CD4-positive, alpha-beta T cell treated with Interferon alpha-2 for 1 hour (primary cell): ENCODE measurements around the gene DKK3.

Experiments
- DNase-seq, 2 donors: peaks; one replicate each; pipeline ENCODE4 v3.0.0-alpha.2; 2020 to 2022

Gene DKK3

DNA sequence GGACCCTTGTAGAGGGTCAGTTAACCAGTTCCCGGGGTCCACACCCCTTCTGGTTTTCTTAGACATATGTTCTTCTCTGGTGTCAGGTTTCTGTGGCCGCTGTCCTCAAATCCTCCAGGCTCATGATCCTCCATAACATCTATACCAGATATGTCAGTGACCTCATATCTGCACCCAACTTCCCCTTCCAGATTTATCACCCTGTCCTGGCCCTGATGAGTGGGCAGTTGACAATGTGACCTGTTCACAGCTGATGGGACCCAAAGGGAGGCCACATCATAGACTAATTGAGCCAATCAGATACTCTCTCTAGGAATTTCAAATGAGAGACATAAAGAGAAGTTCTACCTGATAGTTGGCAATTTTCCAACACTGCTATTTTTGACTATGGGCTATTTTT lies 5.1 kb downstream of the DKK3 start:
- DNase-seq = no peak

DNA sequence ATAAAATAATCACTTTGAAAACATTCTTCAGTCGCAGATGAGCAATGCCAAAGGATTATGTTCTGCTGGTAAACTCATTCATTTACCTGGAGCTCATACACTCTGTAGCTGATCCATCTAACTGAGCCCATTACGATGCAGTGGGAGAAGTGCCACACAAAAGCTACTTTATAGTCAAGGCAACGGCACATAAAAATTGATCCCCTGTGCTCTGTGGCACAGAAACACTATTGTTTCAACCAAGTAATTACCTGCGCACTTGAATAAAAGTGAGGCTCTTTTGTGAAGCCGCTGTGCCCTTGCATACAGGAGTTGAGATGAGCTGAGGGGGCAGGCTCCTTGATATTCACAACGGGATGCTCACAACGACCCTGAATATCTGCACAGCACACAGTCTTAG lies 7.2 kb downstream of the DKK3 start:
- DNase-seq = no peak

DNA sequence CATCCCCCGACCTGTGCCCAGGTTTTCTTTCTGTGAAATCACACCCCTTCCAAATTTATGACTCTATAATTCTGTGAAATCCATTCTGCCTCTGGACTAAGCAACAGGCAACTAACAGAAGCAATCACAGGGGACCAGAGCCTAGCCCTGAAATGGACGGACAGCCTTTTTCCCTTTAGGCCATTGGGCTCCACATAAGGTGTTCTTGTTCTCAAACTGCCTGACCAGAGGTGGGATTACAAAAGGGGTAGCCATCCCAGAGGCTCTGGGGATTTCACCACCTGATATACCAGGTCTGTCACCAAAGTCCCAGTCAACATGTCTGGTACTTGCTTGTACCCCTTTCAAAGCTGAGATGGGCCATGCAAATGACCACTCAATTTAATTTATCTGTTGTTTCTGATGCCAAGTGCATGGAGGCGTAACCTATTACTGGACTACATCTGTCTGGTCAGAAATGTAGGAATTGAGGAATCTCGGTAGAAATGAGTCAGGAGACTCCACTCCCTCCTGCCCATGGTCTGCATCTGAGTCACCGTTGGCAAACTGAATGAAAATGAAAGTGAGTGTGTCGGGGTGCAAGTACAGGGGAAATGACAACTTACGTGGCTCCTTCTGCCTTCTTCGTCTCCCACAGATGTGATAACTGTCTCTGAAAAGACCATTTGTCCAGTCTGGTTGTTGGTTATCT lies 10.2 kb downstream of the DKK3 start:
- no peak for DNase-seq

DNA sequence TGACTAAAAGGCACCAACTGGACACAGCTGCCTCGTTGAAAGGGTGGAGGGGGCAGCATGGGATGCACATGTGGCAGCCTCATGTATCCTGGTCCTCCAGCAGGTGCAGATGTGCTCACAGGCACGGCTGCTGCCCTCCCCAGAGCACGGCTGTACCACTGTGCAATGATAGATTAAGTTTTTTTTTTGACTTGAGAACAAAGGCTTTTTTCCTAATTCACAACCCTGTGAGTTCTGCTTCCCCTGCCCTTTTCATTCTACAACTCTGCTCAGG lies 11.4 kb downstream of the DKK3 start:
- no peak for DNase-seq

DNA sequence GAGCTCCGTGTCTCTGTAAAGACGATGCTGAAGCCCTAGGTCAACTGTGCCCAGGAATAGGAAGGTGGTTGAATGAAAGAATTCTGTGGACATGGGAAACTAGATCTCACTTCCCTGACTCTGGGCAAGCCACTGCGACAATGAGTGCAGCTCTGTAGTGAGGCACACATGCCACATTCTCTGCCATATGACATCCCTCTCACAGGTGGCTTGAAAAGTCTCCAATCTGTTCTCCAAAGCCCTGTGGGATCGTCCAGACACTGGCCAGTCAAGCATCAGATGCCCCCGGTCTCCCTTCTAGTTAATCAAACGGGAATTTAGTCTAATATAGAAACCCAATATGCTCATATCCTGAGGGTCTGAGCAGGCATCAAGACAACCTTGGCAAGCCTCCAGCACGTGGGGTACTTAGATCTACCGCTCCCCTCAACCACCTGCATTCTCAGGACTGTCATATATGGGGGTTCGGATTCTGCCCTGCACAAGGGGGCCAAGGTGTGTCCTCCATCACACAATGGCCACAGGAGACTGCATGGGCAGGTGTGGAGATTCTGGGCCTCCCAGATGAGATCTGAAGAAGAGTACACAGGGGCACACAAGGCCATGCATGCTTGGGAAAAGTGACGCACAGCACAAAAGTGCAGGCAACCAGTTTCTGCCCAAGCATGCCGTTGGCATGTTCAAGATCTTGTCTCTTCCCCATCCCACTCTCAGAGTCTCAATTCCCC lies 11.9 kb downstream of the DKK3 start:
- DNase-seq = no peak

DNA sequence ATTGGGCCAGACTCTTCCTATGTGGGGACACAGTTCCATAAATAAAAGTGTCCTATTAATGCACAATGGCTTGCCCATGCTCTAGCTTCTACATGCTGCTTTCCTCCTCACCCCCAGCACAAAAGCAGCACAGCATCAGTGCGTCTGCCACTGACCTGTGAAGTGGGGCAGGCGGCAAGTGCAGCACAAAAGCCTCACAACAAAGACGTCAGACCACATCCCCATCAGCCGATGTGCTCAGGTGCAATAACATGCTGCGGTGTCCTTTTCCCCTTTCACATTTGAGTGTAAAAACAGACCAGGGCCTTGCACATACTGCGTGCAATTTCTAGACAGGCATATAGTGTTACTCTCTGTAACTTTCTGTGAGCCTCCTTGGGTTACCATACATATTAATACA lies 12.8 kb downstream of the DKK3 start:
- DNase-seq = peak in 1 of 2 donors; percentile 35

DNA sequence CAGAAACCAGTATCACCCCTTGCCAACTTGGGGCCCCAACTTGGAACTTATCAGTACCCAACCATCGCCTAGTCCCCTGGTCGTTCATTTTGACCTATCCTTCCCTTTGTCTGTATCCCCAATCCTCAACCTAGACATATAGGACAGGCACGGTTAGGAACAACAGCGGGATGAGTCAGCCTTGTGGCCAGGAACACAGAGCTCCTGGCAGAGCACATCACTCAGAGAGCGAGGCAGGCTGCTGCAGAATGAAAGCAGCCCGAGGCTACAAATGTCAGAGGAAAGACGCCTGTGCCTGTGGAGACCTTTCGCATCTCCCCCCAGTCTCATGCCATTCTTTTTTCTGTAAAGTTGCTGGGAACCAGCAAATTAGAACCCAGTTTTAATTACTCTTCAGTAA lies 14.6 kb downstream of the DKK3 start:
- DNase-seq = no peak

DNA sequence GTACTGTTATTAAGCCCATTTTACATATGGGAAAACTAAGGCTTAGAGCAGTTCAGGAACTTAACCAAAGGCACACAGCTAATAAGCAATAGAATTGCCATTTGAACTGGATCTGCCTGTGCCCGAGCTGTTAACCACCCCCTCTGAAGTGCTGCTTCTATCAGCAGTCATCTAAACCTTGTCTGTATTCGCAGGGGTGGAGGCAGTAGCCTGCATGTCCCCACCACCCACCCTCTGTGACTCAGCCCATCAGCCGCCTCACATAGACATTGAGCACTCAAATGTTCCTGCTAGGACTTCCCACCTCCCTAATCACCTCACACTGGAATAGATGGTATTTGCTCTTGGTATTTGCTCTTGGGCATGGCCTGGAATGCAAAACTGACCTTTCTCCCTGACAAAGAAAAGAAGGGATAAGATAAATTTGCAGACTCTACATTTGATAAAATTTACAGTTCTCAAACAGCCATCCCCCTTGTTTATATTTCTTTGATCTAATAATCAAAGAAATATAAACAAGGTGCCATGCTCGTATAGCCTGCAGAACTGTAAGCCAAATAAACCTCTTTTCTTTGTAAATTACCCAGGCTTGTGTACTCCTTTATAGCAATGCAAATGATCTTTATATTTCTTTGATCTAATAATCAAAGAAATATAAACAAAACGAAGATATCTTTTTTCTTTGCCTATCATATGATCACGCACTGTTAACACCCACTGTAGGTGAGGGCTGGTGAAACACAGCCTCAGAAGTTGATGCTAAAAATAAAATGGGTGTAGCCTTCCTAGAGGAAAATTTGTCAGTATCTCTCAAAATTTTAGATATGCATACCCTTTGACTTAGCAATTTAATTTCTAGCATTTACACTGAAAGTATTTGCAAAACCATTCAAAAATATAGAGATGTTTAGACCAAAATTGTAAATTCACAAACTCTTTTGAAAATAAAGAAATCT lies 15.9 kb downstream of the DKK3 start:
- DNase-seq = no peak

DNA sequence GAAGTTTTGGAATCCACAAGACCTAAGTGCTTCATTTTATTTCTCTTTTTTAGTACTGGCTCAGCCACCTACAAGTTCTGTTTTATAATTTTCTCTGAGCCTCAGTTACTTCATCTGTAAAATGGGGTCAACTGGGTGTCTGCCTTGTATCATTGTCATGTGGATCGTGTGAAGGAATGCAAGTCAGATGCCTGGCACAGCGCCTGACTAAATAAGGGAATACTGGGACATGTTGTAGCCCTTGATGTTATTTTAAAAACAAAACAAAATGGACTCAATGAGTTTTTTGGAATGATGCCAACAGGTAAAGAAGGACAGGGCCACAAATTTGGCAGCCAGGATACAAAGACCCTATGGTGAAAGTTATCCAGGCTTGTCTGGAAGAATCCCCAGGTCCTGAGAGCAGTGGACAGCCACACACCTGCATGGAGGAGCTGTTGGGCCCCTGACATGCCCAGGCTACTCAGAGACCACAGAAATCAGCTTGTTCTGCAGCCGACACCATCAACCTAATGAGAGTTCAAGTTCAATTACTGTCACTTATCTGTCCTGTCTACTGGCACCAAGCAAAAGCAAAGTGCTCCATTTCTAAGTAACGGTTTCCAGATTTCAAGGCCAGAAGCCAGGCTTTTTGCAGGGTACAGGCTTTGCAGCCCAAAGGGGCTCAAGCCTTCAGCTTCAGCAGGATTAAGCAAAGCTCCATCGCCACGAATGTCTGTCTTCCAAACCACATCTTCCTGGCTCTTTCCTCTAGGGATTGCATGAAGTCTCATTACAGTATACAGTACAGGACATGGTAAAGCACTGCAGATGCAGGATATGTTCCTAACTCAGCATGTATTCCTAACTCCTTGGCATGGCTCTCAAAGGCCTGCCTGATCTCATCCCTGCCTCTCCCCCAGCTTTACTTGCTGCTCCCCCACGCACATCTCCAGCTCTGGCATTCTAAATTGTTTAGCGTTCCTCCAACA lies 18.4 kb downstream of the DKK3 start:
- DNase-seq = no peak

DNA sequence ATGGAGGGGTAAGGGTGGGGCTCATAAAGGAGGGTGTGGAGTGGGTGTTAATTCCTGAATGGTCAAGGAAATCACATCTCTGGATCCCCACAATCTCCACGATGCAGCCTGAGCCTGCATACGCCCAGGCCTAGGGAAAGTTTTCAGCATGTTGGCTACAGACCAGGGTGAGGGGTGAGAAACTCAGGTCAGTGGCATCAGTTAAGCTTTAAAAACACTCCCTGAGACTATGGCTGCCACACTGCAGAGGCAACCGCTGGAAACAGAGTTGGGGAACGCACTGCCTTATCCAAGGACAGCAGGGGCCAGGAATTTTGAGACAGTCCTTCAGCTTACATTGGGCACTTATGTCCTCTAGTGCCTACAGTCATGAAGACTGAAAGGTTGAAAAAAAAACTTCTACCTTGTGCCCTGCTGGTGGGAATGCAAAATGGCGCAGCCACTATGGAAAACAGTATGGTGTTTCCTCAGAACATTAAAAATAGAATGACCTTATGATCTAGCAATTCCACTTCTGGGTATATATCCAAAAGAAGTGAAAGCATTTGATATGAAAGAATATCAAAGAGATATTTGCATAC lies 19.7 kb downstream of the DKK3 start:
- no peak for DNase-seq

DNA sequence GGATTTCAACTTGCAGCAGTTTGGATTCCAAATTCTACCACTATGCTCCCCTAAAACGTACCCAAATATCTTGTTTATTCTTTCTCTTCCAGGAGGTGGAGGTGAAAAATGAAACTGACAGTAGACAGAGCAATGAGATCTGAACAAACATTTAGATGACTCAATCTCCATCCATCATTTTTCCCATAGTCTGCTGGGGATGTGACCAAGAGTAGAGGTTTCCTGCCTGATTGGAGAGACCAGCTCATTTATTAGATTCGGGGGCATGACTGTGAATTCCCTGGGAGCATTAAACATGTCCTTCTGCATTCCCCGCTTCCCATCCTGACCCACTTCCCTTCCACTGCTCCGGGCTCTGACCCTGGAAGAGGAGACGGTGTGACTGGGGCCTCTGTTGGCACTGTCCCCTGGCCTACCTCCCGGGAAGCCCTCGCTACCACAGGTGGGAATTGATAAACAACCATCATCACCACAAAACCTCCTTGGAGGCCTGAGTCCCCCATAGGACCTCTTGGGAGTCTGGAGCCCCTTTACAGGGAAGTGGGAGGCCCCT lies 20.3 kb downstream of the DKK3 start:
- no peak for DNase-seq

DNA sequence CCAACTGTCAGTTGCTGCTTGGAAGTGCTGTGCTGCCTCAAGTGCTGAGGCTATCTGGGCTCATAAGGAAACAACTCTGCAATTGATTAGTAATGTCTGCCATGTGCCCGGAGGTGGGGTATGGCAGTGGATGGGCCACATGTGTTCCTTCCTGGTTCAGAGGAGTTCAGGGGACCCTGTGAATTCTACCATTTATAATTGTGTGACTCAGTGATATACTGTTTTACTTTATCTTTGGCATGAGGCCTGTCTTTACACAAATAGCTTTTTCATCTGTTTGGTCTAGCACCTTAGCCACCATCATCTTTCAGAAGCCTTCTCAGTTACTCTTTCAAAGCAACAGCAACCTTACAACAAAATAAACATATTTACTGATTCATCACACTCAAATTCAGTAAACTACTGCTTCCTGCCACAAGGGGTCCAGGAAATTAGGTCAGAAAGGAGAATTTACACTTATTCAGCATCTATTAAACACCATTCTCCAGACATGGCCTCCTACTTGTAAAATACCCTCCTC lies 20.9 kb downstream of the DKK3 start:
- DNase-seq = peak in 1 of 2 donors; percentile 24

DNA sequence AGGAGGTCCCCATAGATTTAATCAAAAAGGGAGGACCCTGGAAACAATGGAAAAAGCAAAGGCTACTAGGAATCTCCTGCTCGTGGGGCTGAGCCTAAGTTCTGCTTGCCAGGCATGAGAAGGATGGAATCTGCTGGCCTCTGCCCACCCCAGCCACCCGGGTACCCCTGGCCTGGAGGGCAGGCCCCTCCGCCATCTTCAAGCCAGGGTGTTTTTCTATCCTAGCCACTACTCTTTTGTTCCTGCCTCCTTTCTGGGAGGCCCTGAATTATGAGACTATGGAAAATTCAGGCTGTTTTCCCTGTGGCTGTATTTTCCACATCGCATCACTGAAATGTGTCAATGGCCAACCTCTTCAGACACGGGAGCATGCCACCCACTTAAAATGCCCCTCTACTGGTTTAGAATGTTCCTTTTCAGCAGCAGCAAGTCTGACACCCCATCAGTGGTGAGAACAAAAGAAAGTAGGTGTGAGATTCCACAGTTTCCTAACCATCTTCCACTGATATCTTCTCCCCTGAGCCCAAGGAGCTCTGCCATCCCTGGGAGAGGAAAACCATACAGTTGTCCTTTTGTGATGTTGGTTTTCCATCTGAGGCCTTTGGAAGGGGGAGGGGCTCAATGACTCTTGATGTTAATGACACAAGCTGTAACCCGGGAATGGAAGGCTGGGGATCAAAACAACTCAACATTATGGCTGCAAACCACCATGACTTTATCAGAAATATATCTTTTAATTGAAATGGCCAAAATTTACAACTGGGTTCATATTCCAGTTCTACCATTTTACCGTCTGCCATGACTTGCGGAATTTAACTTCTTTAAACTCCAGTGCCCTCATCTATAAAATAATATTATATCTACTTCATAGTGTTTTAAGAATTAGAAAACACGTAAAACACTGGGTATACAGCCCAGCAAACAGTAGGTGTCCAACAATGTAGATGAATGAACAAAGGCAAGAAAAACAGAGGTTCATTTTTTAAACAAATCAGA lies 22.2 kb downstream of the DKK3 start:
- no peak for DNase-seq

DNA sequence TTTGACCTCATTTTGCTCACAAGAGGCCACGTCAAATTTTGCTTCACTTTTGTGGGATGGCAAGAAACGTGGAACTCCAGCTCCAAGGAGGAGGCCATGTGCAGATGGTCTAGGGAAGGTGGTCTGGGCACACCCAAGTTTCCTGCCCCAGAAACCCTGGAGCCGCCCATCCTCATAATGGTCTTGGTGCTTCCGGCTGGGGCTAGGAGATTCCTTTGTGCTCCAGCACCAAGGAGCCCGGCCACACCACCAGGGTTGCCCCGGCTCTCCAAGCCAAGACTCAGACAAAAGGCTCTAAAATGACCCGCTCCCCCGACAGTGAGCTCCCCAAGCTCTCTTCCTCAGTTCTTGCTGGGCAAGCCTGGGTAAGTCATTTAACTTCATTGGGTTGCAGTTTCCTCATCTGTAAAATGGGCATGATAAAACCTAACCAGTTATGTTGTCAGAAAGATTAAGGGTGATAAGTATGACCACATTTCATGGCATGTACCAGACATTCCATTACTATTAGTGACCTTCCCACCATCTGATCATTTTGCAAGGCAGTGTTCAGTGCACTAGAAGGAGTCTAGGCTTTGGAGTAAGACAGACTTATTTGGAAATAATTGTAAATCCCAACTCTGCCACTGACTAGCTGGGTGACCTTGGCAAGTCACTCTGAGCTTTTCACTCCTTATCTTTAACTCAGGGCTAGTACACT lies 23.3 kb downstream of the DKK3 start:
- no peak for DNase-seq

DNA sequence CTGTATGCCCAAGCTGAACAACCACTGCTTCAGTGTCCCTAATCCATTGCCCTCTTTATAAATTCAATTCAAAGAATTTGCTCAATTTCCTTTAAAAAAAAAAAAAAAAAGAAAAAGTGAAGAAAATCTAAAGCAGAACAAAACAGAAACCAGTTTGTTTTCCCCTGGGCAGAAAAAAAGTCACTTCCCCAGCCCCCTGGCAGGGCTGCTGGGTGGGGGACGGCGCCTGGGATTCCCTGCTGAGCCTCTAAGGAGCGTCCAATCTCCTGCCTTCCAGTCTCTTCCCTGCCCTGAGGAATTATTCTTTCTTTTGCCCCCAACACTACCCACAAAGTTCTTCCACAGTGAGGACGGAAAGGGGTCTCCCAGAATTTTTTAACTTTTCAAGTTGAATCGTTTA lies 23.9 kb downstream of the DKK3 start:
- no peak for DNase-seq

DNA sequence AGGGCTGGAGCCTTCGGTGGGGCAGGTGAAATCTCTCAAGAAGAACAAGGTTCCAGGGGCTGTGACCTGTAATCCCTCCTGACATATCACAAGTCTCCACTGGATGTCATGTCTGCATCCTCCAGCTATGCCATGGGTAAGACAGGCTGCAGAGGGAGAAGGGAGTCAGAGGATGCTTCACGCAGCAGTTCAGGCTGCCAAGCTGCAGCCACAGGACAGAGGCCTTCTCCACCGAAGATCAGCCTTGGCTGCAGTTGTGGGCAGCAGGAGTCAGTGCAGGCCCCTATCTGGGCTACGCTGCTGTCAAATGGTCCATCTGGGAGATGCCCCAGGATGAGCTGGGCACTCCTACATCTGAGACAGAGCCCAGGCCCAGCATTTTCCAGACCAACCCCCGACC lies 25.0 kb downstream of the DKK3 start:
- no peak for DNase-seq

DNA sequence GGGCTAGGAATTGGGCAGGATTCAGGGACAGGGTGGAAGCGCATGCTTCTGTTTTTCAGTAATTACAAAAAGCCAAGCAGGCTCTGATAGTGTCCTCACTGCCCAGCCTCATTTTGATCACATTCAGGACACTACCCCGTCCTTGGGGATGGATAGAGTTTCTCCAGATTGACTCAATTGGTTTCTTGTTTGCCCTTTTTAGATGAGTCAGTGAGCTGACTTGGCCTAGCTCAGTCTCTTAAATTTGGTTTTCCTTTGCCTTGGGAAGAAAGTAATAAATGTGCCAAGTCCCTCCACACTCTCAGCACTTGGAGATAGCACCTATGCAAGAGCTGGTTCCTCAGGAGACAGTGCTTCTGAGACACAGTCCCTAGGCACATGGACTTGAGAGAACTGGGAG lies 25.5 kb downstream of the DKK3 start:
- no peak for DNase-seq

DNA sequence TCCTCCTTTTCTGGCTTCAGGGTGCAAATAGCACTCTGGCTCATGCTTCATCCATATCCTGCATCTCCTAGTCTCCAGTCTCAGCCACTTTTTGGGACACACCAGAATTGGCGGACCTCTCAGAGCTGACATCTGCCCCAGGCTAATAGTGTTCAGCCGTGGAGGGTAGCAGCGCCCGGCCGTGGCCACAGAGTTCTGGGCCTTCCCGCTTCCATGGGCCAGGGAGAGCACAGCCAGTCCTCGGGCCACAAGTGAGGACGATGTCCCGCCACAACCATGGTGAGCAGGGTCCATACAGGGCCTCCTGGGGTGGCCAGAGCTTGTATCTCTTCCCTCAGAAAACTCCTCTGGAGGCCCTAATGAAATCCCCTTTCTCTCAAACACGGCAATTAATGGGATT lies 26.0 kb downstream of the DKK3 start:
- no peak for DNase-seq

DNA sequence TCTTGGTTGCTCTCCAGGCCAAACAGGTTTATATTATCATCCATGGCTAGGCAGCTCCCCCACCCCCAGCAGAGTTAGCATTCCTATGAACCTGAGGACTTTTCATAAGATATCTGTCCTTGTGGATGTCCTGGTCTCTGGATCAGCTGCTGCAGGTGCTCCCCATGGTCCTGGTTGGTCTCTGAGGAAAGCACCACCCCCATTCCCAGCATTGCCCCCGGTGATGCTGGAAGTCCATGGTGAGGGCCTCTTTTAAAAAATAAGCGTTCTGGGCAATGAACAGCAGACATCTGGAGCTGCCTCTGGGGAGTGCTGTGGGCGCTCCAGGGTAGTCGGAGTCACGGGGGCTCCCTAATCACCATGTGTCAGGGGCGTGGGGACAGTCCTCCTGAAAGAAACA lies 26.6 kb downstream of the DKK3 start:
- DNase-seq = no peak

DNA sequence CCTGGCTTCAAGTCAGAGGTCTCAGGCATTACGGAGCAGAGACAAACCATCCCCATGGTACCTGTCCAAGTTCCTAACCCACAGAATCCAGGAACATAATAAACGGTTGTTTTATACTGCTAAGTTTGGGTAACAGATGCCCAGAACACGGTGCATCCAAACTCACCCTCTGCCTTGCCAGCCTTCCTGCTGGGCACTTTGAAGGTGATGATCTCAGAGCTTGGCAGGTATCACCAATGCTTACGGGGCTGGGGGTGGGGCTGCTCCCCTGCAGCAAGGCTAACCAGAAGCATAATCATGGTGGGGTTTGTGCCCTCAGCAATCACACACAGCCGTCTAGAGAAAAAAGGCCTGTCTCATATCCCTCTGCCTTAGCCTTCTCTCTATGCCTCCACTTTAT lies 27.1 kb downstream of the DKK3 start:
- DNase-seq = no peak
